CD4-positive, alpha-beta T cell treated with Interleukin-21 for 1 hour (primary cell): ENCODE data around the gene ZIC5.

ENCODE experiments used
- DNase-seq: peaks from one replicate; pipeline ENCODE4 v3.0.0-alpha.2; 2020

ZIC5 gene

GRCh38 chr13:99975626-99976025, 4.1 kb upstream of the ZIC5 start:
- no peak for DNase-seq

- no peak for DNase-seq
These were observed 3.5 kb upstream of the ZIC5 start for GRCh38 chr13:99974939-99975561.

DNA sequence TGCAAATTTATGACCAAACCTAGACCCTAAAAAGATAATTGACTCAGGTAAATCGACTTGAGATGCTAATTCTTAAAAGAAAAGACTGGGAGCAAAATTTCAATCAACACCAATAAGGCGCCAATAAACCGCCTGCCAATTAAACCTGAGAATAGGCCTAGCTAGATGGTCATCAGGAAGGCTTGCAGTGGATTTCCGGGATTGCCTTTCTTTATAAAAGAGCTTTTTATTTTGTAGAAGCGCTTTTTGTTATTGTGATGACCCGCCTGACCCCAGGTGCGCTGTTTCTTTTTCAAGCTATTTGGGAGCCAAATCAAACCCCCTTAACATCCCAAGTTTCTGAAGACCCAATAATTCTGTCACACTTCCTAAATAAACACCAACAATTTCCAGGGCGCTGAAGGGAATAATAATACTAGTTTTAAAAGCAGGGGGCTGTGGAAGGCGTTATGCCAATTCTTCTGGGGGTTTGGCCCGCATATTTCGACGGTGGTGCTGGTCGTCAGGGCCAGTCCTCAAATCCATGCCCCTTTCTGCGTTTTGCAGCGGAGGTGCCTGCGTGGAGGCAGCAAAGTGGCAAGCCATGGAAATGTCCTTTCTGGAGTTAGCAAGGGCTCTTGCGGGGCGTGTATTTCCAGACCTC, 2.9 kb upstream of the ZIC5 start:
- no peak for DNase-seq

GRCh38 chr13:99973808-99974185, 2.2 kb upstream of the ZIC5 start:
- no peak for DNase-seq

DNA sequence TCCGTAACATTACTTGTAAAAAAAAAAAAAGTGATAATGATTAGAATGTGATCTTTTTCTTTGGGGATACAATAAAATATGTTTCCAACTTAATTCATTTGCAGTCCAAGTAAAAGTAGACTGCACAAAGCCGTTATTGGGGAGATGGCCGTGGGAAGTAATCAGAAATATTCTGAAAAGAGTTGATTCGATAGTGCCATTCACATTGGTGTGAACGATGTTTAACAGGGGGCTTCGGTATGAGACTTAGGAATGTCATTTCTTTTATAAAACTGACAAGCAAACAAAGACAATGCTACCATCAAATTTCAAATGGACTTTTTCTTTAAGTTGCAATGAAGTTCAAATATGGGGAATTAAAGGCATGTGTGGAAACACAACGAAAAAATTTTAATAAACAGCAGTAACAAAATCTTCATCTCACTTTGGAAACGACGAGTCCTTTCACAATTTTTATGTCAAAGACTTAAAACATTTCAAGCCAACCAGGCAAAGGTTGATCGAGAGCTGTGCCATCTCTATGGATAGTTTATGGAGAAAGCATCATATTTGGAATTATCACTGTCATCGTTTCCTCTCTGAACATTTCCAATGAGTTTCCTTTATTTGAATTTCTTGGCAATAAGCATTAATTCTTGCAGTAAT, 1.7 kb upstream of the ZIC5 start:
- no peak for DNase-seq

- no peak for DNase-seq
These were observed 694 bp upstream of the ZIC5 start for GRCh38 chr13:99972190-99972731.

DNA sequence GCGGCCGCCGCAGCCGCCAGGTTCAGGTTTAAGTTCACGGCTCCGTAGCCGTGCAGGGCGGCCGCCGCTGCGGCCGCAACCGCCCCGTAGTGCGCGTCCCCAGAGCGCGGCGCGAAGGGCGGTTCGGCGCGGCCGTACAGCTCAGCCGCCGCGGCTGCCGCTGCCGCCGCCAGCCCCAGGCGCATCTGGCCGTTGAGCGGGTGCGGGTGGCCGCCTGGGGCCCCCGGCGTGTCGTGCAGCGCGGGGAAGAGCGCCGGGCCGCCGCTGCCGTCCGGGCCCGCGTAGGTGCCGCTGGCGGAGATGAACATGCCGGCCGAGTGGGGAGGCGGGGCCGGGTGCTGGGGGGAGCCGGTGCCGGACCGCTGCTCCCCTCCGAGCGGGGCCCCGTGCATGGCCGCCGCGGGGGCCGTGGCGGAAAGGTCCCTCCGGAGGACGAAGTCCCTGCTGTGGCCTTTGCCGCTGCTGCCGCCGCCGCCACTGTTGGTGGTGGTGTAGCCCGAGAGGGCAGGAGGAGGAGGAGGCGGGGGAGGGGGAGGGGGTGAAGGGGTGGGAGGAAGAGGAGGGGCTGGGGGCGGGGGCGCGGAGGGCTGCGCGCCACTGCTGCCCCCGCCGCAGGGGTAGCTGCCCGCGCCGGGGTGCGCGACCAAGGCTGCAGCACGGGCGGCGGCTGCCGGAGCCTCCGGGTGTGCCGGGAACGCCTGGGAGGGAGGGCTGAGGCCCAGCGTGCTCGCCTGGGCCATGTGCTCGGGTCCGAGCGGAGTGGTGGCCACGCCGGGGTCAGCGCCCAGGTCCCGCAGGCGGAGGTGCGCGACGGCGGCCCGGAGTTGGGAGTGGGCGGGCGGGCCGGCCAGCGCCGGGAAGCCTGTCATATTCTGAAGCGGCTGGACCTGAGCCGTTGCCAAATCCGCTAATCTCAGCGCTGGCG, 654 bp downstream of the ZIC5 start:
- no peak for DNase-seq

GRCh38 chr13:99969919-99970650, 1.5 kb downstream of the ZIC5 start:
- DNase-seq: peak; percentile 33

DNA sequence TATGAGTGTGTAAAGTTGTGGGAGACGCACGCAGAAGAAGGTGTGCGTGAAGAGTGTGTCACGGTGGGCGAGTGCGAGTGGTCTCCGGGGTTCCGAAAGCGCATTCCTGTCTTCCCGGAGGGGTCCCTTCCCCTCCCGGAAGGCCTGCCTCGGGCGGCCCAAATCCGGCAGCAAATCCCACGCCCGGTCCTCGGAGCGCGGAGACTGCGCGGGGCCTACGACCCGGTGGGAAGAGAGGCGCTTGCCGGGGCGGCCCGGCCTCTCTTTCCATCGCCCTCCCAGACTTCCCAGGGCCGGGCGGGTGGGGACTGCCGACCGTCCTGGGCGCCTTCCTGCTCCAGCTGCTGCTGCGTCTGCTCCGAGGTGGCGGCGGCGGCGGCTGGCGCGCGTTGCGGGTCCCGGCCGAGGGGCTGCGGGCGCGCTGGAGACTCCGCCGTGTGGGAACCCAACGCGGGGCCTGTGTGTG, 2.1 kb downstream of the ZIC5 start:
- no peak for DNase-seq

DNA sequence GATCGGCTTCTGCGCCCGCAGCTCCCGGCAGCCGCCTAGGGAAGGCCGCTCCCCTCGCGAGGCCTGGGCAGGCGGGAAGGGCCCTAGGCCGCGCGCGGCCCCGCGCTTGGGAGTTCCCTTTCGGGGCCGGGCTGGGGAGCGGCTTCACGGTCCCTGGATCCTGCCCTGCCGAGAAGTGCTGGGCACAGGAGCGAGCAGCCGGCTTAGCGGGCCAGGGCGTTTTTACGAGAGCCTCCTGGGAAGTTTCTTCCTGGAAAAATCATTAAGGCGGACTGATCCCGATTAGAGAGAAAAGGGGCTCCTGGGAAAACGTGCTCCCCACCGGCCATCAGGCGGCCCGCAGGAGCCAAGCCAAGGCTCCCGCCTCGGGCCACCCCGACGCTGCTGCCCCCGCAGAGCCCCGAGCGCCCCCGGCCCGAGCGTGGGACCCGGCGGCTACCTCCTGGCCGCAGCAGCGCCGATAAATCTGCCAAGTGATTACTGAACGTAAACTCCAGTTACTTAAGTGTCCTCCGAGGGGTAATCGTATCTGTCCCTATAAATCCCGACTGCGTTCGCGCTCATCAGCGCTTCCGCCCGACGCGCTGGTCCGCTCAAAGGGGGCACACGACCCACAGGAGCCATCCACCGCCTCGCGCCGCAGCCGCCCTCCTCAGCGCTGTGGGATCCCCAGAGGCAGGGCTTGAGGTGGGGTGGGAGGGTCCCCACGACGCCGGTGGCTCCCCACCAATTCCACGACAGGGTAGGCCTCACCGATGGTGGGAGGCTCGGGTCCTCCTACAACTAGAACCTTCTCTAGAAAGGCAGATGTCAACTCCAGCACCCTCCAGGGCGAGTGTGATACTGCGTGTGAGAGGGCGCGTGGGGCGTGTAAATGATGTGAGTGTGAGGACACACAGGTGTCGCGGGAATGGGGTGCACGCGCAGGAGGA, 2.8 kb downstream of the ZIC5 start:
- no peak for DNase-seq

GRCh38 chr13:99967869-99968520, 3.6 kb downstream of the ZIC5 start:
- no peak for DNase-seq

DNA sequence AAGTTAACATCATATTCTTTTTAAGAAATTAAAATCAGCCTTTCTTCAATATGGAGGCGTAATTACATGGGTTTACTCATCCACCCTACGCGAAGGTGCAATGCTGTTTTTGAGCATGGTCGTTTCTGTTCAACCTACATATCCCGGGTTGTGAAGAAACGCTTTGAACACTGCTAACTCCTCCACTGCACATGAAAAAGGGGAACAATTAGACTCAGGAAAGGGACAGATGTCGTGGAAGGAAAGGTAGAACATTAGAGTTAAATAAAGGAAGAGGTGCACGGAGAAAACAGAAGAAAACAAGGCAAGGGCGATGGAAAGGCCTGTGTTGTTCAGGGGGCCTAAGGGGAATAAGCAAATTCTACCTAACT, 4.1 kb downstream of the ZIC5 start:
- no peak for DNase-seq

- no peak for DNase-seq
These were observed 5.3 kb downstream of the ZIC5 start for GRCh38 chr13:99966064-99966805.

DNA sequence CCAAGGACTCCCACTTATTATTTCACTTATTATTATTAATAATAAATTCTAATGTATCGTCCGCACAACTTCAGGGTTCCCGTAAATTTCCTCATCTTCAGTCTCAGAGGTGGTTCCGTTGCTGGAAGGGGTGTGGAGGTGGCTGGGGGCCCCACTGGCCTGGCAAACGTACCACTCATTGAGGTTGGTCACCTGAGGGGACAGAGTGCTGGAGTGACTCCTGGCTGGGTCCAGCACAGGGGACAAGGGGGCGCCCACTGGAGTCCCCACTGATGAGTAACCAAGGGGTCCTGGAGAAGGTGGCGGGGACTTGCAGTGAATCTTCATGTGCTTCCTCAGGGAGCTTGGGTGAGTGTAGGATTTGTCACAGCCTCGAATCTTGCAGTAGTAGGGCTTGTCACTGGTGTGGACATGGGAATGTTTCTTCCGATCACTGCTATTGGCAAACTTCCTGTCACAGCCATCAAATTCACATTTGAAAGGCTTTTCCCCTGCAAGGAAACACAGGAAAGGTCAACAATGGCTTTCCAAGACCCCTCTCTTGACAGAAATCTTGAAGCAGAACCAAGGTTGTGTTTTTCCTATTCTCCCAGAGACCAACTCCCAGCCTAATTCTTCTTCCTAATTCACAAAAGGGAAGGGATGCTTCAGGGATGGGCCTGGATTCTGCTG, 6.1 kb downstream of the ZIC5 start:
- no peak for DNase-seq

DNA sequence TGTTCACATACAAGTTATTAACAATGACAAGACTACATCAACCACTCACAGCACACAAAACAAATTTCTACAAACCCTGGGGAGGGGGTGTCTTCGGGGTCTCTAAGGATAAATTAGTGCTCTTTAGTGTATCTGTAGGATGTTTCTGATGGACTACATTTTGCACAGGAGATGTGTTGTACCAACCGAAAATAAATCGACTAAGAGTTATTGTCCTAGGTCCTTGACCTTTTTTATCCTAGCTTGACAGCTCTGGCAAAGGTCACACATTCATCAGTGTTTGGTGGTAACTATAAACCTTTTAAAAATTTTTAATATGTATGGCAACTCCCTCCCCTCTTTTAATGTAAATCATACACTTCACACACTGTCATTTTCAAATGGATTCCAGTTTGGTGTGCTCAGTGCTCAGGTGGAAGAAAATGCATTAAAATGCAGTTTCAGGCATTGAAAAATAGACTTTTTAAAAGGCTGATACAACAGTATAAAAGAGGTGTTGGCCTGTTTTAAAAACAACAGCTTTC, 7.7 kb downstream of the ZIC5 start:
- DNase-seq: no peak

GRCh38 chr13:99962242-99962641, 9.3 kb downstream of the ZIC5 start:
- no peak for DNase-seq

DNA sequence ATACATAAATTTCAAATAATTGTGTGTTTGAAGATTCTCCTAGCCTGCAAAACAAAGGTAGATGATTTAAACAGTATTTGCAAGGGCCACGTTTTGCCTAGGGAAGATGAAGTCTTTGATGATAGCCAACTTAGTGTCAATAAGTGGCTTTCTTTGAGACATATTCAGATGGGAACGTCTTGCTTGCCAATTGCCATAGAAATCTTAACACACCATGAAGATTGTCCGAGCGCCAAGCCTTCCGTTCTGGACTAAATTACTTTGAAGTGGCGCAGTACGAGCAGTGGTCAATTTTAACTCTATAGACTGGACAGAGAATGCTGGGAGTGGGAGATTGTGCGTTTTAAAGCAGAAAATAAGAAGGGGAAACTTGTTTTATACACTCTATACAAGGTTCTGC, 9.9 kb downstream of the ZIC5 start:
- DNase-seq: no peak

GRCh38 chr13:99960663-99961311, 10.8 kb downstream of the ZIC5 start:
- DNase-seq: no peak
